ENCODE results near the gene EI24. TPM values are rescaled to one million over a fixed set of nuclear protein-coding genes. Genes with fewer than 3 reads are reported as not detected.

EI24 gene
- polyA plus RNA-seq, 1 of the 3 experiments (the other 2 are of a cell fraction): 85.5 TPM

GRCh38 chr11:125566235-125566634, 3.0 kb upstream of the EI24 start:
- no peak overlapping the region for H3K27ac ChIP-seq (ENCODE audit: low read depth in 2 of 2, low read length in 1 of 2)
- no peak for DNase-seq
- H3F3A ChIP-seq (replicated peaks; ENCODE audit: insufficient read depth): no peaks in the 10 kb centered on the region
- no peak overlapping the region for H3K4me3 ChIP-seq (ENCODE audit: low read depth in 2 of 2, low read length in 1 of 2)
- no peaks in the 10 kb centered on the region for H3K27me3 ChIP-seq (ENCODE audit: insufficient read depth)
- 100% methylated on average over 2 of the region's 4 CpGs for WGBS (ENCODE audit: low lambda C conversion rate)
- CTCF ChIA-PET: interaction anchor here (1.2 kb wide), 1 partner anchor 475 kb away, joined by 3 read pairs; no protein-coding TSS in a partner anchor
- no peaks in the 10 kb centered on the region for H3K36me3 ChIP-seq (replicated peaks in 1 of 2; ENCODE audit: control insufficient read depth in 1 of 2, insufficient read depth in 2 of 2, low read length in 1 of 2)
- H4K20me1 ChIP-seq (ENCODE audit: insufficient read depth): no peaks in the 10 kb centered on the region
- POLR2A ChIA-PET: no interaction called here
- H3K9me3 ChIP-seq: no peaks in the 10 kb centered on the region
- H3K4me2 ChIP-seq: no peak overlapping the region
- H3K79me2 ChIP-seq (ENCODE audit: insufficient read depth): peaks cover 18% of the 10 kb centered on the region
- H2AFZ ChIP-seq (ENCODE audit: low read depth): no peak overlapping the region
- no peak for TF ChIP-seq PBX3 (IDR thresholded peaks at IDR 0.05)
- TF ChIP-seq CHD2 (IDR thresholded peaks at IDR 0.05; ENCODE audit: low read length, partially characterized antibody): no peak
- TF ChIP-seq TAF1 (IDR thresholded peaks at IDR 0.05; ENCODE audit: borderline replicate concordance, low read depth, low read length): no peak
- no peak for TF ChIP-seq CTCF (IDR thresholded peaks at IDR 0.05)
- no peak for TF ChIP-seq RAD21 (IDR thresholded peaks at IDR 0.05; ENCODE audit: low read length)
- TF ChIP-seq ELF1 (IDR thresholded peaks at IDR 0.05): no peak
- no peak for TF ChIP-seq IRF3 (IDR thresholded peaks at IDR 0.05; ENCODE audit: low read depth, low read length)
- TF ChIP-seq MXI1 (IDR thresholded peaks at IDR 0.05; ENCODE audit: low read depth, low read length): no peak
- TF ChIP-seq FOSL2 (IDR thresholded peaks at IDR 0.05; ENCODE audit: borderline replicate concordance, low read depth): no peak
- no peak for TF ChIP-seq MEF2A (IDR thresholded peaks at IDR 0.05; ENCODE audit: borderline replicate concordance, low read depth)
- TF ChIP-seq NFIC (IDR thresholded peaks at IDR 0.05; ENCODE audit: borderline replicate concordance): no peak
- no peak for TF ChIP-seq USF1 (IDR thresholded peaks at IDR 0.05; ENCODE audit: borderline replicate concordance, low read depth)
- no peak for TF ChIP-seq NRF1 (IDR thresholded peaks at IDR 0.05; ENCODE audit: low read depth, low read length)
- no peak for TF ChIP-seq FOXM1 (IDR thresholded peaks at IDR 0.05; ENCODE audit: low read depth)
- H3K9ac ChIP-seq: no peak overlapping the region
- H3K4me1 ChIP-seq (ENCODE audit: control insufficient read depth in 1 of 2, insufficient read depth in 2 of 2, low read depth in 1 of 2, low read length in 1 of 2): peaks cover 6 to 10% of the 10 kb centered on the region in 2 experiments; a peak in 3 of 4 replicates
- H3K9me2 ChIP-seq: no peaks in the 10 kb centered on the region

Measured in SK-N-SH (cell line).